Smooth muscle cell (in vitro differentiated cells): ENCODE data around the gene DNTT. TPM values are rescaled to one million over a fixed set of nuclear protein-coding genes. Genes with fewer than 3 reads are reported as not detected.

Experiments used
- DNase-seq: peaks from one replicate; lab custom pipeline; 2025; ENCODE audit not compliant: unreplicated experiment; lab: John Stamatoyannopoulos, UW
- H2AFZ ChIP-seq: fragments of 200-600 bp; sonication (generic); 2 replicates; pipeline ENCODE4 v1.6.0; 2016; ENCODE audit warnings: antibody characterized with exemption, low read depth, mild to moderate bottlenecking
- H3F3A ChIP-seq: fragments of 200-600 bp; sonication (generic); 2 replicates; pipeline ENCODE4 v1.6.0; 2017; ENCODE audit warnings: antibody characterized with exemption, low read depth
- H3K27ac ChIP-seq: fragments of 200-600 bp; sonication (generic); 2 replicates; pipeline ENCODE4 v1.5.1; 2016; ENCODE audit warnings: low read depth, mild to moderate bottlenecking
- H3K27me3 ChIP-seq: fragments of 200-600 bp; sonication (generic); 2 replicates; pipeline ENCODE4 v1.6.1; 2016; ENCODE audit warnings: low read depth, mild to moderate bottlenecking
- H3K36me3 ChIP-seq: fragments of 200-600 bp; sonication (generic); 2 replicates; pipeline ENCODE4 v1.5.1; 2016; ENCODE audit warnings: low read depth
- H3K4me1 ChIP-seq: fragments of 200-600 bp; sonication (generic); 2 replicates; pipeline ENCODE4 v1.5.1; 2016; ENCODE audit warnings: low read depth
- H3K4me2 ChIP-seq: fragments of 200-600 bp; sonication (generic); 2 replicates; pipeline ENCODE4 v1.6.0; 2016; ENCODE audit warnings: mild to moderate bottlenecking
- H3K4me3 ChIP-seq: fragments of 200-600 bp; sonication (generic); 2 replicates; pipeline ENCODE4 v1.5.1; 2016; ENCODE audit warnings: mild to moderate bottlenecking
- H3K79me2 ChIP-seq: fragments of 200-600 bp; sonication (generic); 2 replicates; pipeline ENCODE4 v1.6.0; 2016; ENCODE audit warnings: low read depth, mild to moderate bottlenecking
- H3K9ac ChIP-seq: fragments of 200-600 bp; sonication (generic); 2 replicates; pipeline ENCODE4 v1.6.0; 2016; ENCODE audit warnings: low read depth
- H3K9me3 ChIP-seq: fragments of 200-600 bp; sonication (generic); replicated peaks from 2 replicates; pipeline ENCODE4 v1.5.1; 2016; ENCODE audit warnings: low read depth
- H4K20me1 ChIP-seq: fragments of 200-600 bp; sonication (generic); 2 replicates; pipeline ENCODE4 v1.6.0; 2016; ENCODE audit warnings: low read depth
- CTCF ChIP-seq: fragments of 200-600 bp; sonication (generic); IDR thresholded peaks from 2 replicates; pipeline ENCODE4 v1.5.1; 2017; ENCODE audit warnings: borderline replicate concordance, mild to moderate bottlenecking, antibody characterized with exemption; ENCODE audit not compliant: insufficient read depth, poor library complexity, severe bottlenecking
- WGBS: methylation state at CpG from one replicate; pipeline ENCODE4 v1.1.7; 2016; ENCODE audit warnings: low lambda C conversion rate; 5-methylcytosine and 5-hydroxymethylcytosine counted together
- polyA plus RNA-seq: library from polyadenylated mRNA; unstranded; fragments of >200 nt; fragmentation: Nextera tagmentation; extraction: Ambion mirVana; gene quantifications from 2 replicates; pipeline ENCODE4 v1.2.1, GENCODE V29; 2016
- total RNA-seq: library from RNA; depleted of rRNA; stranded (reverse); fragments of >200 nt; gene quantifications from 2 replicates; pipeline ENCODE4 v1.2.3, GENCODE V29; 2014

Gene DNTT
- total and polyA plus RNA-seq, 2 experiments from 2014 or later = not detected

GRCh38 chr10:96310321-96310669, 6.1 kb downstream of the DNTT start:
- H3K79me2 ChIP-seq = no peaks in the 10 kb centered on the region
- DNase-seq = no peak
- no peaks in the 10 kb centered on the region for H3K27me3 ChIP-seq
- H3K9ac ChIP-seq = no peak overlapping the region
- H2AFZ ChIP-seq = no peak overlapping the region
- H3K4me1 ChIP-seq = peaks cover 33% of the 10 kb centered on the region
- H3K4me2 ChIP-seq = no peak overlapping the region
- no peak for TF ChIP-seq CTCF
- H3K9me3 ChIP-seq = no peaks in the 10 kb centered on the region
- H3K4me3 ChIP-seq = no peak overlapping the region
- no peaks in the 10 kb centered on the region for H4K20me1 ChIP-seq
- no peaks in the 10 kb centered on the region for H3K36me3 ChIP-seq
- H3K27ac ChIP-seq = no peak overlapping the region
- WGBS = 42% methylated on average over 1 of the region's 1 CpG
- H3F3A ChIP-seq = no peaks in the 10 kb centered on the region

GRCh38 chr10:96311180-96311715, 7.0 kb downstream of the DNTT start:
- Histone ChIP-seq H3K79me2 (no peaks in the 10 kb centered on the region), H3K4me3 (no peak overlapping the region), H2AFZ (no peak overlapping the region), H3K9me3 (no peaks in the 10 kb centered on the region), H3K27ac (no peak overlapping the region), H4K20me1 (no peaks in the 10 kb centered on the region), H3K27me3 (no peaks in the 10 kb centered on the region), H3K4me2 (no peak overlapping the region), H3K9ac (no peak overlapping the region), H3K4me1 (peaks cover 33% of the 10 kb centered on the region), H3F3A (no peaks in the 10 kb centered on the region), H3K36me3 (no peaks in the 10 kb centered on the region)
- TF ChIP-seq CTCF = no peak
- DNase-seq = no peak
- WGBS = 63% methylated on average over 3 of the region's 3 CpGs

- Histone ChIP-seq H3F3A (no peaks in the 10 kb centered on the region), H3K9me3 (no peaks in the 10 kb centered on the region), H3K36me3 (no peaks in the 10 kb centered on the region), H3K9ac (no peak overlapping the region), H3K4me3 (no peak overlapping the region), H3K27me3 (no peaks in the 10 kb centered on the region), H3K4me2 (no peak overlapping the region), H3K4me1 (peaks cover 28% of the 10 kb centered on the region), H3K27ac (no peak overlapping the region), H4K20me1 (no peaks in the 10 kb centered on the region), H3K79me2 (no peaks in the 10 kb centered on the region), H2AFZ (no peak overlapping the region)
- no peak for DNase-seq
- WGBS = 70% methylated on average over 2 of the region's 2 CpGs
- TF ChIP-seq CTCF = no peak
These were observed 9.1 kb downstream of the DNTT start for GRCh38 chr10:96313344-96313743.

GRCh38 chr10:96317067-96317833, 13.0 kb downstream of the DNTT start:
- Histone ChIP-seq H2AFZ (no peak overlapping the region), H3K27me3 (no peaks in the 10 kb centered on the region), H4K20me1 (no peaks in the 10 kb centered on the region), H3F3A (no peaks in the 10 kb centered on the region), H3K4me2 (no peak overlapping the region), H3K9ac (no peak overlapping the region), H3K79me2 (no peaks in the 10 kb centered on the region), H3K36me3 (no peaks in the 10 kb centered on the region), H3K9me3 (no peaks in the 10 kb centered on the region), H3K4me1 (peaks cover 11% of the 10 kb centered on the region), H3K4me3 (no peak overlapping the region), H3K27ac (no peak overlapping the region)
- no peak for DNase-seq
- 91% methylated on average over 4 of the region's 4 CpGs for WGBS
- no peak for TF ChIP-seq CTCF
